Measurements from ENCODE around the gene GALNT10. TPM values are rescaled to one million over a fixed set of nuclear protein-coding genes. Genes with fewer than 3 reads are reported as not detected.

GALNT10 gene
- total and polyA plus RNA-seq, 3 donors from 2014 or later: 15.7 to 19.3 (median 17.2) TPM

DNA sequence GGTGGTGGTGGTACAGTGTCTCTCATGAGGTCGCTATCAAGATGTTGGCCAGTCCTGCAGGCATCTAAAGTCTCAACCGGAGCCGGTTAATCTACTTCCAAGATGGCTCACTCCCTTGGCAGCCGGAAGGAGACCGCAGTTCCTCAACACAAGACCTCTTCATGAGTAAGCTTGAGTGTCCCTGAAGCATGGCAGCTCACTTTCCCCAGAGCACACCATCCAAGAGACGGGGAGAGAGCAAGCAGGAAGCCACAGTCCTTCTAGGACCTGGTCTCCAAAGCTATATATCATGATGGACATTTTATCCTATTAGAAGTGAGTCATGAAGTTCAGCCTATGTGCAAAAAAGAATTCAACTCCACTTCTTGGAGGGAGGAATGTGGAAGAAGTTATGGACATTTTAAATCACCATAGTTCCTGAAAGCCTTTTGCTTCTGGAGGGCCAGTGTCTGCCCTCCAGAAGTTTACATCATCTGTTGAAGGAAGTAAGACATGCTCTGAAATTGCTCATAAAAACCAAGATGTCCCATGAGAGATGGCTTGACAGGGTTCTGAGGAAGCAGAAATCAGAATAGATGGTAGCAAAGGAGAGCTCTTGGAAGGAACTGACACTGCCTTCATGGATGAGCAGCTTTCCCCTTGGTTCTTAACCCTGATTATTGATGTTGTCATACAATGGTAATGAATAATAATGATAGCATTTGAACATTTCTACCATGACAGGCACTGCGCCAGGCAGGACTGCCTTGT lies 21.3 kb downstream of the GALNT10 start:
- TF ChIP-seq, protein P1, sequence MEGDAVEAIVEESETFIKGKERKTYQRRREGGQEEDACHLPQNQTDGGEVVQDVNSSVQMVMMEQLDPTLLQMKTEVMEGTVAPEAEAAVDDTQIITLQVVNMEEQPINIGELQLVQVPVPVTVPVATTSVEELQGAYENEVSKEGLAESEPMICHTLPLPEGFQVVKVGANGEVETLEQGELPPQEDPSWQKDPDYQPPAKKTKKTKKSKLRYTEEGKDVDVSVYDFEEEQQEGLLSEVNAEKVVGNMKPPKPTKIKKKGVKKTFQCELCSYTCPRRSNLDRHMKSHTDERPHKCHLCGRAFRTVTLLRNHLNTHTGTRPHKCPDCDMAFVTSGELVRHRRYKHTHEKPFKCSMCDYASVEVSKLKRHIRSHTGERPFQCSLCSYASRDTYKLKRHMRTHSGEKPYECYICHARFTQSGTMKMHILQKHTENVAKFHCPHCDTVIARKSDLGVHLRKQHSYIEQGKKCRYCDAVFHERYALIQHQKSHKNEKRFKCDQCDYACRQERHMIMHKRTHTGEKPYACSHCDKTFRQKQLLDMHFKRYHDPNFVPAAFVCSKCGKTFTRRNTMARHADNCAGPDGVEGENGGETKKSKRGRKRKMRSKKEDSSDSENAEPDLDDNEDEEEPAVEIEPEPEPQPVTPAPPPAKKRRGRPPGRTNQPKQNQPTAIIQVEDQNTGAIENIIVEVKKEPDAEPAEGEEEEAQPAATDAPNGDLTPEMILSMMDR (IDR thresholded peaks at IDR 0.05): no peak
- TF ChIP-seq POLR2A (IDR thresholded peaks at IDR 0.05): no peak
- Histone ChIP-seq H3K36me3 (ENCODE audit: low read depth, missing control alignments) (no peaks in the 10 kb centered on the region), H3K4me3 (no peak overlapping the region), H3K27me3 (no peaks in the 10 kb centered on the region), H3K27ac (no peak overlapping the region), H3K9me3 (no peaks in the 10 kb centered on the region), H3K4me1 (peaks cover 9% of the 10 kb centered on the region)
- intact Hi-C loops (cut with DNase I; ENCODE audit: low total_unique reads): no loop called here
- DNase-seq: no peak
- 97 to 98% methylated on average over 7 of the region's 7 CpGs for WGBS, 2 donors

DNA sequence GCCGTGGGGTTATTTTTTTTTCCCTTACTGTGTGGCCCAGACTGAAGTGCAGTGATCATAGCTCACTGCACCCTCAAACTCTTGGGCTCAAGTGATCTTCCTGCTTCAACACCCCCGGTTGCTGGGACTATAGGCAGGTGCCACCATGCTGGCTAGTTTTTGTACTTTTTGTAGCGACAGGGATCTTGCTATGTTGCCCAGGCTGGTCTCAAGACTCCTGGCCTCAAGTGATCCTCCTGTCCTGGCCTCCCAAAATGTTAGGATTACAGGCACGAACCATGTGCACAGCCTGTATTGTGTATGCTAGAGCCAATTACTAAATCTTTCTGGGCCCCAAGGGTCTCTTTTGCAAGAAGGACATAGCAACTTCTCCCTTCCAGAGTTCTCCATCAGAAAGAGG lies 23.1 kb downstream of the GALNT10 start:
- Histone ChIP-seq H3K36me3 (ENCODE audit: low read depth, missing control alignments) (no peaks in the 10 kb centered on the region), H3K4me3 (no peak overlapping the region), H3K27ac (no peak overlapping the region), H3K9me3 (no peaks in the 10 kb centered on the region), H3K4me1 (peaks cover 9% of the 10 kb centered on the region), H3K27me3 (no peaks in the 10 kb centered on the region)
- TF ChIP-seq POLR2A (IDR thresholded peaks at IDR 0.05): no peak
- TF ChIP-seq, protein P1 (IDR thresholded peaks at IDR 0.05): no peak
- DNase-seq: no peak
- WGBS, 2 donors: 86 to 91% methylated on average over 4 of the region's 4 CpGs
- intact Hi-C loops (cut with DNase I; ENCODE audit: low total_unique reads): no loop called here

DNA sequence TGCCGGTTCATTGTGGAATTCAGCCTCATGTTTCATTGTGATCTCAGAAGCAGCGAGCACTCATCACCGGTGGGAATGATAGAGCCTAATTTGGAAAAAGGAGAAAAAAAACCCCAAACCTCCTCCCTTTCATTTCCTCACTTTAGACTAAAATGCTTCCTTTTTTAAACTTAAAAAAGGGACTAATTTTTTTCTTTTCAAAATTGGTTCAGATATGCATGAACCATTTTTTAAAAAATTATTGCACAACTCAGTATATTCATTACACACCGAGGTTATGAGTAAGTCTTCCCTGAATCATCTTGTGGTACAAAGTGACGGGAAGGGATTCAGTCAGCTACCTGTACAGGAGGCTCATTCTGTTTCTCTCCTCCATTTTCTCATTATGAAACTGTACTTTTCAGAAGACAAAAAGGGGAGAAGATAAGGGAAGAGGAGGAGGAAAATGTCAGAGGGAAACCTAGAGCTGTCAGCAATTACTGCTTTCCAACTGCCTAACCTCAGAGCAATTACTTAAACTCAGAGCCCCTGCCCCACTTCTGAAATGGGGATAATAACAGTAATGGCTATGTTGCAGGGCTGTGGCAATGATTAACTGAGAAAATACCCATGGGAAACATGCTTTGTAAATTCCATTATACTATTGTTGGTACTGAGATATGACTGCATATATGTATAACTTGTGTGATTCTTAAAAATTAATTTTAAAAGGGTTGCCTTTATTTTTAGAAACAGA lies 24.0 kb downstream of the GALNT10 start:
- peaks cover 9% of the 10 kb centered on the region for H3K4me1 ChIP-seq

DNA sequence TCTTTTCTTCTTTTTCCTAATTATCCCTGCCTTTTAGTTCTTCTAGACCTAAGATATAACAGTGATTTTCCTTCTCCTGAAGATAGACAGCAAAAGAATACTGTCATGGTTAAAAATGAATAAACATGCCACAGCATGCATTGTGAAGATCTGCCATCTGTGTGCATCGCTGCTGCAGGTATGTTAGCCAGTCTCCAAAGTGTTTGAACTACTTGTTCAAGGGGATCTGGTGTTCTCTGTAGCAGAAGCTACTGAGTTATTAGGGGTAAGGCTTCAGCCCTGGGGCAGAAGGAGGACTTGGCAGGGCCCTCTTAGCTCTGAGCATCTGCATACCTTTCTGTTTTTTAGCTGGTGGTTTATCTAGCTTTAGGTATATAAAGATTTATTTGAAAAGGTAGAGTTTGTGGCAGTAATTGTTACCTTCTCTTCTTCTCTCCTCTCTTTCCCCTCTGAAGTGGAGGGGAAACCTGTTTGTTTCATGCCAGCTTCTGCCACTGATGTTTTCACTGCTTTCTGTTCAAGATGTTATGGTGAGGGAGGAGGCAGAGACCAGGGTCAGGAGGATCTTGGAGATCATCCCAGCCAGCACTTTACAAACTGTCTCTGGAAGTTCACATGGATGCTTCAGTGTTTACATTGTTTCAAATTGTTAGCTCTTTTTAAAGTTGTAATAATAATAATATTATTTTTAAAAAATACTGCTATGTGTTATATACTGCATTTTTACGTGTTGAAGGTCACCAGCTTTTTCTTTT lies 25.2 kb downstream of the GALNT10 start:
- intact Hi-C loops (cut with DNase I; ENCODE audit: low total_unique reads): no loop called here
- Histone ChIP-seq H3K4me3 (no peak overlapping the region), H3K9me3 (no peaks in the 10 kb centered on the region), H3K36me3 (ENCODE audit: low read depth, missing control alignments) (no peaks in the 10 kb centered on the region), H3K27ac (no peak overlapping the region), H3K4me1 (peaks cover 9% of the 10 kb centered on the region), H3K27me3 (no peaks in the 10 kb centered on the region)
- TF ChIP-seq, protein P1 (IDR thresholded peaks at IDR 0.05): no peak
- no peak for TF ChIP-seq POLR2A (IDR thresholded peaks at IDR 0.05)
- peak; percentile 38 for DNase-seq
- WGBS, 2 donors: 53 to 58% methylated on average over 2 of the region's 2 CpGs

More for the DNA sequence above, 24.0 kb downstream of the GALNT10 start:
- H3K4me3 ChIP-seq: no peak overlapping the region
- TF ChIP-seq, protein P1 (IDR thresholded peaks at IDR 0.05): no peak
- TF ChIP-seq POLR2A (IDR thresholded peaks at IDR 0.05): no peak
- 51 to 53% methylated on average over 5 of the region's 5 CpGs for WGBS, 2 donors
- no peaks in the 10 kb centered on the region for H3K36me3 ChIP-seq (ENCODE audit: low read depth, missing control alignments)
- no peaks in the 10 kb centered on the region for H3K27me3 ChIP-seq
- no peak for DNase-seq
- intact Hi-C loops (cut with DNase I; ENCODE audit: low total_unique reads): no loop called here
- no peak overlapping the region for H3K27ac ChIP-seq
- H3K9me3 ChIP-seq: no peaks in the 10 kb centered on the region
